ENCODE data around the gene APEH.

The APEH gene

DNA sequence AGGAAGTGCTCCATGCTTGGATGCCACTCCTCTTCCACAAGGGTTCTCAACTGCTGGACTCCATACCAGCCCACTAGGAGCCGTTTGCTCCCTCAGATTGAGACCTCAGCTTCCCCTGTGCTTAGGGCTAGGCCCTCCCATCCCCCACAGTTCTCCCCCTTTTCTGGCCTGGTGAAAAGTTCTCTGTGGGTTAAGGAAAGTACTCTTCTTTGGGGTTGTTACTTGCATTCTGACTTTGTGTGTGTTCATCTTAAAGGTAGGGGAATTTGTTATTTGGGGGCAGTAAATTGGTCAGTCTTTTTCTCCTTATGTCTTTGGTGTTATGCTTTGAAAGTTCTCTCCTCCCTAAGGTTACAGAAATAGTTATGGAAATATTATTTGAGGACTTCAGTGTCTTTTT lies 24.0 kb upstream of the APEH start:
- no peak for DNase-seq (ENCODE audit: low read depth in 4 of 4, low spot score in 1 of 4)

DNA sequence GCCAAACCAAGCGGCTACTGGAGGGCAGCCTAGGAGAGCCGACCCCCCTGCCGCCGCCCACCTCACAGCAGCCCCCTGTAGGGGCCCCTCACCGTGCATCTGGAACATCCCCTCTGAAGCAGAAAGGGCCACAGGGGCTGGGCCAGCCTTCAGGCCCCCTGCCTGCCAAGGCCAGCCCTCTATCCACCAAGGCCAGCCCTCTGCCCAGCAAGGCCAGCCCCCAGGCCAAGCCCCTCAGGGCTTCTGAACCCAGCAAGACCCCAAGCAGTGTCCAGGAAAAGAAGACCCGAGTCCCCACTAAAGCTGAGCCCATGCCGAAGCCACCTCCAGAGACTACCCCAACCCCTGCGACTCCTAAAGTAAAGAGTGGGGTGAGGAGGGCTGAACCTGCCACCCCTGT lies 23.5 kb upstream of the APEH start:
- no peak for DNase-seq (ENCODE audit: low read depth in 4 of 4, low spot score in 1 of 4)

DNA sequence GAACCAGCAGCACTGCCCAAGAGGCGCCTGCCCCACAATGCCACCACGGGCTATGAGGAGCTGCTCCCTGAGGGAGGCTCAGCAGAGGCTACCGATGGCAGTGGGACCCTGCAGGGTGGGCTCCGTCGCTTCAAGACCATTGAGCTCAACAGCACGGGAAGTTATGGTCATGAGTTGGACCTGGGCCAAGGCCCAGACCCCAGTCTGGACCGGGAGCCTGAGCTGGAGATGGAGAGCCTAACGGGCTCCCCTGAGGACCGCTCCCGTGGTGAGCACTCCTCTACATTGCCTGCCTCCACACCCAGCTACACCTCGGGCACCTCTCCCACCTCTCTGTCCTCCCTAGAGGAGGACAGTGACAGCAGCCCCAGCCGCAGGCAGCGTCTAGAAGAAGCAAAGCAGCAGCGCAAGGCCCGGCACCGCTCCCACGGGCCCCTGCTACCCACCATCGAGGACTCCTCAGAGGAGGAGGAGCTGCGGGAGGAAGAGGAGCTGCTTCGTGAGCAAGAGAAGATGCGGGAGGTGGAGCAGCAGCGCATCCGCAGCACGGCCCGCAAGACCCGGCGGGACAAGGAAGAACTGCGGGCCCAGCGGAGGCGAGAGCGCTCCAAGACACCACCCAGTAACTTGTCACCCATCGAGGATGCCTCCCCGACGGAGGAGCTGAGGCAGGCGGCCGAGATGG lies 21.8 kb upstream of the APEH start:
- DNase-seq (ENCODE audit: low read depth in 4 of 4, low spot score in 1 of 4): no peak

DNA sequence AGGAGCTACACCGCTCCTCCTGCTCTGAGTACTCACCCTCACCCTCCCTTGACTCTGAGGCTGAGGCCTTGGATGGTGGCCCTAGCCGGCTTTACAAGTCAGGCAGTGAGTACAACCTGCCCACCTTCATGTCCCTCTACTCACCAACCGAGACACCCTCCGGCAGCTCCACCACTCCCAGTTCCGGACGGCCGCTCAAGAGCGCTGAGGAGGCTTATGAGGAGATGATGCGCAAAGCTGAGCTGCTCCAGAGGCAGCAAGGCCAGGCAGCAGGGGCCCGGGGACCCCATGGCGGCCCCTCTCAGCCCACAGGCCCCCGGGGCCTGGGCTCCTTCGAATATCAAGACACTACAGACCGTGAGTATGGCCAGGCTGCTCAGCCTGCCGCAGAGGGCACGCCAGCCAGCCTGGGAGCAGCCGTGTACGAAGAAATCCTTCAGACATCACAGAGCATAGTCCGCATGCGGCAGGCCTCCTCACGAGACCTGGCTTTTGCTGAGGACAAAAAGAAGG lies 21.2 kb upstream of the APEH start:
- DNase-seq (ENCODE audit: low read depth in 4 of 4, low spot score in 1 of 4): no peak

DNA sequence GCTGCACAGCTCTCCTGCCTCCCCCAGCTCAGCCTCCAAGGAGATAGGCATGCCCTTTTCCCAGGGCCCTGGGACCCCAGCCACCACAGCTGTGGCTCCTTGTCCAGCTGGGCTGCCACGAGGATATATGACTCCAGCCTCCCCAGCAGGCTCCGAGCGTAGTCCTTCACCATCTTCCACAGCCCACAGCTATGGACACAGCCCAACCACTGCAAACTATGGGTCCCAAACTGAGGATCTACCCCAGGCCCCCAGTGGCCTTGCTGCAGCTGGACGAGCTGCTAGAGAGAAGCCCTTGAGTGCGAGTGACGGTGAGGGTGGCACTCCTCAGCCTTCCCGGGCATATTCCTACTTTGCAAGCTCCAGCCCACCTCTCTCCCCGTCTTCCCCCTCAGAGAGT lies 20.5 kb upstream of the APEH start:
- DNase-seq (ENCODE audit: low read depth in 4 of 4, low spot score in 1 of 4): no peak

DNA sequence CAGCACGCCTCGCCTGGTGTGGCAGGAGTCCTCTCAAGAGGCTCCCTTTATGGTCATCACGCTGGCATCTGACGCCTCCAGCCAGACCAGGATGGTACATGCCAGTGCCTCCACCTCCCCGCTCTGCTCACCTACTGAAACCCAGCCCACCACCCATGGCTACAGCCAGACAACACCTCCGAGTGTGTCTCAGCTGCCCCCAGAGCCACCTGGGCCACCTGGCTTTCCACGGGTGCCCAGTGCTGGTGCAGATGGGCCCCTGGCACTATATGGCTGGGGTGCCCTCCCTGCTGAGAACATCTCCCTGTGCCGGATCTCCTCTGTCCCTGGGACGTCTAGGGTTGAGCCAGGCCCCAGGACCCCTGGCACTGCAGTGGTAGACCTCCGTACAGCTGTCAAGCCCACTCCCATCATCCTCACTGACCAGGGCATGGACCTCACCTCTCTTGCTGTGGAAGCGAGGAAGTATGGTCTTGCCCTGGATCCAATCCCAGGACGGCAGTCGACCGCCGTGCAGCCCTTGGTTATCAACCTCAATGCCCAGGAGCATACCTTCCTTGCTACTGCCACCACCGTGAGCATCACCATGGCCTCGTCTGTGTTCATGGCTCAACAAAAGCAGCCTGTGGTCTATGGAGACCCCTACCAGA lies 19.9 kb upstream of the APEH start:
- no peak for DNase-seq (ENCODE audit: low read depth in 4 of 4, low spot score in 1 of 4)

DNA sequence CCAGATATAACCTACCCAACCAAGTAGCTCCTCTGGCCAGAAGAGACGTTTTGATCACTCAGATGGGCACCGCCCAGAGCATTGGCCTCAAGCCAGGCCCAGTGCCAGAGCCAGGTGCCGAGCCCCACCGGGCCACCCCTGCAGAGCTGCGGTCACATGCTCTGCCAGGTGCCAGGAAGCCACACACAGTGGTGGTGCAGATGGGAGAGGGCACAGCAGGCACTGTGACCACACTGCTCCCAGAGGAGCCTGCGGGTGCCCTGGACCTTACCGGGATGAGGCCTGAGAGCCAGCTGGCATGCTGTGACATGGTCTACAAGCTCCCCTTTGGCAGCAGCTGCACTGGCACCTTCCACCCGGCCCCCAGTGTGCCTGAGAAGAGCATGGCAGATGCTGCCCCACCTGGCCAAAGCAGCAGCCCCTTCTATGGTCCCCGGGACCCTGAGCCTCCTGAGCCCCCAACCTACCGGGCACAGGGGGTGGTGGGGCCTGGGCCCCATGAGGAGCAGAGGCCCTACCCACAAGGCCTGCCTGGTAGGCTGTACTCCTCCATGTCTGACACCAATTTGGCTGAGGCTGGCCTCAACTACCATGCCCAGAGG lies 19.1 kb upstream of the APEH start:
- DNase-seq (ENCODE audit: low read depth in 4 of 4, low spot score in 1 of 4): no peak

DNA sequence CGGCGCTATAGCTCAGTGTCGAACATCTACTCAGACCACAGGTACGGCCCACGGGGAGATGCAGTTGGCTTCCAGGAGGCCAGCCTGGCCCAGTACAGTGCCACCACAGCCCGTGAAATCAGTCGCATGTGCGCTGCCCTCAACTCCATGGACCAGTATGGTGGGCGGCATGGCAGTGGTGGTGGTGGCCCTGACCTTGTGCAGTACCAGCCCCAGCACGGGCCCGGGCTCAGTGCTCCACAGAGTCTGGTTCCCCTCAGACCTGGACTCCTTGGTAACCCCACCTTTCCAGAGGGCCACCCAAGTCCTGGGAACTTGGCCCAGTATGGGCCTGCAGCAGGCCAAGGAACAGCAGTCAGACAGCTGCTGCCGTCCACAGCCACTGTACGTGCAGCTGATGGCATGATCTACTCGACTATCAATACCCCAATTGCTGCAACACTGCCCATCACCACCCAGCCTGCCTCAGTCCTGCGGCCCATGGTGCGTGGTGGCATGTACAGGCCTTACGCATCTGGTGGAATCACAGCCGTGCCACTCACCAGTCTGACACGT lies 18.3 kb upstream of the APEH start:
- DNase-seq (ENCODE audit: low read depth in 4 of 4, low spot score in 1 of 4): no peak

DNA sequence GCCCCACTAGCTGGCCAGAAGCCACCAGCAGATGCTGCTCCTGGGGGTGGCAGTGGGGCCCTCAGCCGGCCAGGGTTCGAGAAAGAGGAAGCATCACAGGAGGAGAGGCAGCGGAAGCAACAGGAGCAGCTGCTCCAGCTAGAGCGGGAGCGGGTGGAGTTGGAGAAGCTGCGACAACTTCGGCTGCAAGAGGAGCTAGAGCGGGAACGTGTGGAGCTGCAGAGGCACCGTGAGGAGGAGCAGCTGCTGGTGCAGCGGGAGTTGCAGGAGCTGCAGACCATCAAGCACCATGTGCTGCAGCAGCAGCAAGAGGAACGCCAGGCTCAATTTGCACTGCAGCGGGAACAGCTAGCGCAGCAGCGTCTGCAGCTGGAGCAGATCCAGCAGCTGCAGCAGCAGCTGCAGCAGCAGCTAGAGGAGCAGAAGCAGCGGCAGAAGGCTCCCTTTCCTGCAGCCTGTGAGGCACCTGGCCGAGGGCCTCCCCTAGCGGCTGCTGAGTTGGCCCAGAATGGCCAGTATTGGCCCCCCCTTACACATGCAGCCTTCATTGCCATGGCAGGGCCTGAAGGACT lies 17.5 kb upstream of the APEH start:
- DNase-seq (ENCODE audit: low read depth in 4 of 4, low spot score in 1 of 4): no peak

DNA sequence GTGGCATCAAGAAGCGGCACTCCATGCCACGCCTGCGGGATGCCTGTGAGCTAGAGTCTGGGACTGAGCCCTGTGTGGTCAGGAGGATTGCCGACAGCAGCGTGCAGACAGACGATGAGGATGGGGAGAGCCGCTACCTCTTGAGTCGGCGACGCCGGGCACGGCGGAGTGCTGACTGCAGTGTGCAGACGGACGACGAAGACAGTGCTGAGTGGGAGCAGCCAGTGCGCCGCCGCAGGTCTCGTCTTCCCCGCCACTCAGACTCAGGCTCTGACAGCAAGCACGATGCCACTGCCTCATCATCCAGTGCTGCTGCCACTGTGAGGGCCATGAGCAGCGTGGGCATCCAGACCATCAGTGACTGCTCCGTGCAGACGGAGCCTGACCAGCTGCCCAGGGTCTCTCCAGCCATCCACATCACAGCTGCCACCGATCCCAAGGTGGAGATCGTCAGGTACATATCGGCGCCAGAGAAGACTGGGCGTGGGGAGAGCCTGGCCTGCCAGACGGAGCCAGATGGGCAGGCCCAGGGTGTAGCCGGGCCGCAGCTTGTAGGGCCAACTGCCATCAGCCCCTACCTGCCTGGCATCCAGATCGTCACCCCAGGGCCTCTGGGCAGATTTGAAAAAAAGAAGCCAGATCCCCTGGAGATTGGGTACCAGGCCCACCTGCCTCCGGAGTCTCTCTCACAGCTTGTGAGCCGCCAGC lies 16.8 kb upstream of the APEH start:
- DNase-seq (ENCODE audit: low read depth in 4 of 4, low spot score in 1 of 4): no peak

DNA sequence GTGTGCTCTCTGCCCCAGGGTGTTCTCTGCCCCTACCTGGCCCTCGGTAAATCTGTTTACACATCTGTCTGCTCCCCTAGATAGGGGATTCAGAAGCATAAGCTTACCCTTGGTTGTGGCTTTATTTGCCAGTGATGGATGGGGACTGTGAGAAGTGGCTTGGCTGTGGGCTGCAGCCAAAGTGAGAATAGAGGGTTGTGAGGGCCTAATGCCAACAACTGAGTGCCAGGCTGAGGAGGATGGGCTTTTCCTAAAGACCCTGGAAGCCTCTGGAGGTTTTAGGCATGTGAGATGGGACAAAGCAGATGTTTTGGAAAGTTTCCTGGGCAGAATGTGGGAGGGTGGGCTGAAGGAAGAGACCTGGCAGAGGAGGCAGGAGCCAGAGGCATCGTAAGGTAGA lies 15.4 kb upstream of the APEH start:
- no peak for DNase-seq (ENCODE audit: low read depth in 4 of 4, low spot score in 1 of 4)

DNA sequence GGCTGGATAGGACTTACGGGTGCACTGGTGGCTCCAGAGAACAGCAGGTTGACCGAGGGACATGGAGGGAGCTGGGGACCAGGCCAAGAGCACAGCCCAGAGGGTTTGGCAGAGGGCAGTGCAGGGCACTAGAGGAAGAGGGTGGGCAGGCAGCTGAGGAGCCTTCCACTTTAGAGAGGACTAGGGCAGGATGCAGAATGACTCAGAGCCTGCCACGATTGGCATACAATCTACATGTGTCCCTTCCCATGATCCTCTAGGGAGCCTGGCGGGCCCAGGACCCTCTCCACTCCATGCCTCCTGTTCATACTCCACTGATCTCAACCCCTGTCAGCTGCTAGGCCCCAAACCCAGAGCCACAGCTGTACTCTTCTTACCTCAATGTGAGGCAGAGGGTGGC lies 14.4 kb upstream of the APEH start:
- DNase-seq (ENCODE audit: low read depth in 4 of 4, low spot score in 1 of 4): no peak

DNA sequence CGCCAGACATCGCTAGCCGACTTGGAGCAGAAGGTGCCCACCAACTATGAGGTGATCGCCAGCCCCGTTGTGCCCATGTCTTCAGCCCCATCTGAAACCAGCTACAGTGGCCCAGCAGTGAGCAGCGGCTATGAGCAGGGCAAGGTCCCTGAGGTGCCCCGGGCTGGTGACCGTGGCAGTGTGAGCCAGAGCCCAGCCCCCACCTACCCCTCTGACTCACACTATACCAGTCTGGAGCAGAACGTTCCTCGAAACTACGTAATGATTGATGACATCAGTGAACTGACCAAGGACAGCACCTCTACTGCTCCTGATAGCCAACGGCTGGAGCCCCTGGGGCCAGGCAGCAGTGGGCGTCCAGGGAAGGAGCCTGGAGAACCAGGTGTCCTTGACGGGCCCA lies 12.9 kb upstream of the APEH start:
- no peak for DNase-seq (ENCODE audit: low read depth in 4 of 4, low spot score in 1 of 4)

DNA sequence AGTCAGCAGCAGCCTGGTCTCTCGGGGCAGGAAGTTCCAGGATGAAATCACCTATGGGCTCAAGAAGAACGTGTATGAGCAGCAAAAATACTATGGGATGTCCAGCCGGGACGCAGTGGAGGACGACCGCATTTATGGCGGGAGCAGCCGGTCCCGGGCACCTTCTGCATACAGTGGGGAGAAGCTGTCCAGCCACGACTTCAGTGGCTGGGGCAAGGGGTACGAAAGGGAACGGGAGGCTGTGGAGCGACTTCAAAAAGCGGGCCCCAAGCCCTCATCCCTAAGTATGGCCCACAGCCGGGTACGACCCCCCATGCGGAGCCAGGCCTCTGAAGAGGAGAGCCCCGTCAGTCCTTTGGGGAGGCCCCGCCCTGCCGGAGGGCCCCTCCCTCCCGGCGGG lies 12.1 kb upstream of the APEH start:
- DNase-seq (ENCODE audit: low read depth in 4 of 4, low spot score in 1 of 4): no peak

DNA sequence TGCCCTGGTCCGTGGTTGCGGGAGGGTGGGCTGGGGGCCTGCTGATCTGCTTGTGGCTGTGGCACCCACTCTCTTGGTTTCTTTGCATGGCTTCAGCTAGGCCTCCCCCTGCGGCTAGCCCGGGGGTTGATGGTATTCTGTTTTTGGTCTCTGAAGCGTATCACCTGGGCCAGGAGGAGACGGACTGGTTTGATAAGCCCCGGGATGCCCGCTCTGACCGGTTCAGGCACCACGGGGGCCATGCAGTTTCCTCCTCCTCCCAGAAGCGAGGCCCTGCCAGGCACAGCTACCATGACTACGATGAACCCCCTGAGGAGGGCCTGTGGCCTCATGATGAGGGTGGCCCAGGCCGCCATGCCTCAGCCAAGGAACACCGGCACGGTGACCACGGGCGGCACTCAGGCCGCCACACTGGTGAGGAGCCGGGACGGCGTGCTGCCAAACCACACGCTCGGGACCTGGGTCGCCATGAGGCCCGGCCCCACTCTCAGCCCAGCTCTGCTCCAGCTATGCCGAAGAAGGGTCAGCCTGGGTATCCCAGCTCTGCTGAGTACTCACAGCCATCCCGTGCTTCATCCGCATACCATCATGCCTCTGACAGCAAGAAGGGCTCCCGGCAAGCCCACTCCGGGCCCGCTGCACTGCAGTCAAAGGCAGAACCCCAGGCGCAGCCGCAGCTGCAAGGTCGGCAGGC lies 11.3 kb upstream of the APEH start:
- no peak for DNase-seq (ENCODE audit: low read depth in 4 of 4, low spot score in 1 of 4)

DNA sequence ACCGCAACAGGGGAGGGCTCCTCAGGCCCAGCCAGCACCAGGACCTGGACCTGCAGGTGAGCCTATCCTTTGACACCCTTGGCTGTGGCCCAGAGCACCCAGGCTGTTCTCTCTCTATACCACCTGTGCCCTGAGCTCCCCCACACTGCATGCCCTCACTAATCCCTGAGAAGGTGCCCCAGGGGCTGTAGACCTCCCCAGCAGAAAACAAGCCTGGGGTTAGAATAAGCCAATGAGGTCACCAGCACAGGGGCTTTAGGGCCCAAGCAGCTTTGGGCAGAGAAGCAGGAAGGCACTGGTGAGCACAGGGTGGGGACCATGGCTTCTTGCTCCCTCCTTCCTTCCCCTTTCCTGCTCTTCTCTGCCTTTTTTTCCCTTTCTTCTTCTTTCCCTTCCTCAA lies 10.3 kb upstream of the APEH start:
- no peak for DNase-seq (ENCODE audit: low read depth in 4 of 4, low spot score in 1 of 4)

DNA sequence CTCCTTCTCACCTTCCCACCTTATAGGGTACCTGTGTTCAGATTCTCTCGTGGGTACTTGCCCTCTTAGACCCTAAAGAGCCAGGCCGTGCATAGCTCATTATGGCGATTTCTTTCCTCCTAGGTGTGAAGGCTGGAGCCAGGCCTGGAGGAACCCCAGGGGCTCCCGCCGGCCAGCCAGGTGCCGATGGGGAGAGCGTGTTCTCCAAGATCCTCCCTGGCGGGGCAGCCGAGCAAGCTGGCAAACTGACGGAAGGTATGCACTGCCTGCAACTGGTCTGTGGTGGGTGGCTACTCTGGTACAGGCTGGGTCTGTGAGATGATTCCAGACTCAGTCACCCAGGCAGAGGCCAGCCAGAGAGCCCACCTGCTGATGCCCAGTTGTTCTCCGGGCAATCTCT lies 9.9 kb upstream of the APEH start:
- no peak for DNase-seq (ENCODE audit: low read depth in 4 of 4, low spot score in 1 of 4)

DNA sequence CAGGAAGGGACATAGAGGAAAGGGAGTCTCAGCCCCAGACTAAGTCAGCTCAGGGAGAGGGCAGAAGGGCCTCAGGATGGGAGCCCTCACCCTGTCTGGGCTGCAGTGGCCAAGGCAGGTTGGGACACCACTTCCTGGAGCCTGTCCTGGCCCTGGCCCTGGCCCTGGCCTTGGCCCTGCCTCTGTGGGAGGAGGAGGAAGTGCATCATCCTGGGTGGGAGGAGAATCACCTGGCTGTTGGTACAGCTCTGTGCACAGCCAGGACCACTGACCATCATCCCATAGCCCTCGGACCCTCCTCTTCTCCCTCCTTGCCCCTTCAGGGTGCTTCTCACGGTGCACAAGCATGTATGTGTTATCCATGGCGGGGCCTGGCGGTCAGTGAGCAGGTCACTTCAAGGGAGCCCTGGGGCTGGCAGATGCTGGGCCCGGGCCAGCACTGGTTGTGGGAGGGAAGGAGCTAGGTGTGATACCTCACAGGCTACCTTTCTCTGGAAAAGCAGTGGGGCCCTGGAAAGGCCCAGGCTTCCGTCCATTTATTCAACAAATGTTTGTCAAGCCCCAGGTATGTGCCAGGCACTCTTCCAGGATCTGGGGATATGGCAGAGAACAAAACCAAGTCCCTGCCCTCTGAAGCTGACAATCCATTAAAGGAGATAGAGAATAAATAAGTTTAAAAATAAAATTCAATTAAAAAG lies 8.2 kb upstream of the APEH start:
- no peak for DNase-seq (ENCODE audit: low read depth in 4 of 4, low spot score in 1 of 4)

DNA sequence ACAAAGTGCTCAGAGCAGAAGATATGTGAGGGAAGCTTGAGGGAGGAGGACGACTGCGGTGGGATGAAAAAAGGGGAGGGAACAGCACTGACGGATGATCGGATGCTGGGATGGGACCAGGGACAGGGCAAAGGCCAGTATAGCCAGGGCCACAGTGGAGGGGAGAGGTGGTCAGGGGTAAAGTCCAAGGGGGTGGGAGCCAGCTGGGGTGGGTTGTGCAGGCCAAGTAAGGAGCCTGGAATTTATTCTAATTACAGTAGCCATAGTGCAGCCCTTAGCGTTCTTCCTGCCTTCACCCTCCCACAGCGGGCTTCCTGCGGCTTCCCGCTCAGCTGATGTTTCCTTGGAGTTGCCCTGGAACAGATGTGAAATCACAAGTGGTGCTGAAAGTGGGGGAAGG lies 7.6 kb upstream of the APEH start:
- DNase-seq (ENCODE audit: low read depth in 4 of 4, low spot score in 1 of 4): no peak

DNA sequence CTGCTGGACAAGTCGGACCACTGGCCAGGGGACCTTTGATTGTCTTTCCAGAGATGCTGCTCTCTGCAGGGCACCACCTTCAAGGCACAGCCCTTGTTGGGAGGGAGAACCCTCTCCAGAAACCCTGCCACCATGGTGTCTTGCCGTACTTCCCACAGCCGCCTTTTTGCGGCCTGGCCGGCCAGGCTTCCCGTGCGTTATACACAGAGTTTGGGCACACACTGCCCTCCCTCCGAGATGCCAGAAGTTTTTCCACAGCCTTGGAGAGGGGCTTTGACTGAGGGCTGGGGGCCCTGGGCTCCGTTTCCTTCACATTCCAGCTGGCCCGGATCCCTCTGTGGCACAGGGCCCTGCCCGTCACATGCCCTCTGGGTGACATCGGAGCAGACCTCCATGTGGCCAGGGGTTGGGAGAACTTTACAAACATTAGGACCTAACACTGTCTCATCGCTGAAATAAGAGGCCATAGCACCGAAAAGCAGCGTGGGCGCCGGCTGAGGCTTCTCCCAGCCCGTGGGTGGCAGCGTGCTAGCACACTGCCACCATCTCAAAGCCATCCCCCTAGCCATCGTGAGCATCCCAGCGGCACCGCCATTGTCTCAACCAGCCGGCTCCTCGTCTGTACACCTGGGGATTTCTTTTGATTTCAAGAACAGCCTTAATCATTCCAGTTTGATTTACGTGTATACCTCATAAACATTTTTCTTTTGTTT lies 6.3 kb upstream of the APEH start:
- DNase-seq (ENCODE audit: low read depth in 4 of 4, low spot score in 1 of 4): no peak
